ENCODE measurements around the gene AQP6.

Gene AQP6

GRCh38 chr12:49972641-49973360 is at the start of gene AQP6:
Gene AQP6 (plus strand): TSS chr12:49972947. CDS start chr12:49973174, 227 bp downstream.
- Histone ChIP-seq H3K79me2 (ENCODE audit: insufficient read depth, low read length) (no peaks in the 10 kb centered on the region), H2AFZ (ENCODE audit: low read length) (no peak within 1 kb of the TSS), H3K27ac (ENCODE audit: low read depth, low read length, poor library complexity, severe bottlenecking) (no peak within 1 kb of the TSS), H3F3A (ENCODE audit: insufficient read depth, low read length) (no peaks in the 10 kb centered on the region), H3K36me3 (ENCODE audit: insufficient read depth, low read length) (no peaks in the 10 kb centered on the region), H3K4me2 (ENCODE audit: low read length) (no peak within 1 kb of the TSS), H3K9me3 (ENCODE audit: low read length) (no peaks in the 10 kb centered on the region), H3K9me2 (ENCODE audit: low read depth, low read length) (no peaks in the 10 kb centered on the region), H4K20me1 (ENCODE audit: insufficient read depth, low read length) (no peaks in the 10 kb centered on the region), H3K4me3 (ENCODE audit: low read depth, low read length, poor library complexity, severe bottlenecking) (no peak within 1 kb of the TSS), H3K9ac (ENCODE audit: low read length) (no peak within 1 kb of the TSS), H3K27me3 (ENCODE audit: insufficient read depth, low read length) (0 out of 2 replicates have a peak, but pooled peaks cover 3% of the 10 kb centered on the region), H3K4me1 (ENCODE audit: insufficient read depth, low read length, severe bottlenecking) (peaks cover under 1% of the 10 kb centered on the region)
- TF ChIP-seq EZH2 (IDR thresholded peaks at IDR 0.05; ENCODE audit: borderline replicate concordance, low read length) (no peak), CTCF (IDR thresholded peaks at IDR 0.05; ENCODE audit: low read length) (no peak)

- no peak overlapping the region for H3K4me2 ChIP-seq (ENCODE audit: low read length)
- H3F3A ChIP-seq (ENCODE audit: insufficient read depth, low read length): no peaks in the 10 kb centered on the region
- H4K20me1 ChIP-seq (ENCODE audit: insufficient read depth, low read length): no peaks in the 10 kb centered on the region
- no peak overlapping the region for H3K4me3 ChIP-seq (ENCODE audit: low read depth, low read length, poor library complexity, severe bottlenecking)
- peaks cover 3% of the 10 kb centered on the region for H3K27me3 ChIP-seq (ENCODE audit: insufficient read depth, low read length)
- H3K79me2 ChIP-seq (ENCODE audit: insufficient read depth, low read length): no peaks in the 10 kb centered on the region
- H3K9ac ChIP-seq (ENCODE audit: low read length): no peak overlapping the region
- TF ChIP-seq EZH2 (IDR thresholded peaks at IDR 0.05; ENCODE audit: borderline replicate concordance, low read length) (no peak), CTCF (IDR thresholded peaks at IDR 0.05; ENCODE audit: low read length) (no peak)
- H3K9me2 ChIP-seq (ENCODE audit: low read depth, low read length): no peaks in the 10 kb centered on the region
- H3K36me3 ChIP-seq (ENCODE audit: insufficient read depth, low read length): no peaks in the 10 kb centered on the region
- H3K9me3 ChIP-seq (ENCODE audit: low read length): no peaks in the 10 kb centered on the region
- H3K27ac ChIP-seq (ENCODE audit: low read depth, low read length, poor library complexity, severe bottlenecking): no peak overlapping the region
- no peaks in the 10 kb centered on the region for H3K4me1 ChIP-seq (ENCODE audit: insufficient read depth, low read length, severe bottlenecking)
- no peak overlapping the region for H2AFZ ChIP-seq (ENCODE audit: low read length)
Observed at GRCh38 chr12:49923035-49923644, 49.6 kb upstream of the AQP6 start.

GRCh38 chr12:49923880-49924556 is 48.7 kb upstream of the AQP6 start:
- H3K9ac ChIP-seq (ENCODE audit: low read length): no peak overlapping the region
- H3K27ac ChIP-seq (ENCODE audit: low read depth, low read length, poor library complexity, severe bottlenecking): no peak overlapping the region
- no peaks in the 10 kb centered on the region for H3K9me3 ChIP-seq (ENCODE audit: low read length)
- H3K27me3 ChIP-seq (ENCODE audit: insufficient read depth, low read length): peaks cover 3% of the 10 kb centered on the region
- TF ChIP-seq CTCF (IDR thresholded peaks at IDR 0.05; ENCODE audit: low read length): no peak
- TF ChIP-seq EZH2 (IDR thresholded peaks at IDR 0.05; ENCODE audit: borderline replicate concordance, low read length): no peak
- no peak overlapping the region for H3K4me2 ChIP-seq (ENCODE audit: low read length)
- H3K79me2 ChIP-seq (ENCODE audit: insufficient read depth, low read length): no peaks in the 10 kb centered on the region
- H2AFZ ChIP-seq (ENCODE audit: low read length): no peak overlapping the region
- no peaks in the 10 kb centered on the region for H3F3A ChIP-seq (ENCODE audit: insufficient read depth, low read length)
- no peaks in the 10 kb centered on the region for H3K4me1 ChIP-seq (ENCODE audit: insufficient read depth, low read length, severe bottlenecking)
- H3K9me2 ChIP-seq (ENCODE audit: low read depth, low read length): no peaks in the 10 kb centered on the region
- H3K36me3 ChIP-seq (ENCODE audit: insufficient read depth, low read length): no peaks in the 10 kb centered on the region
- no peaks in the 10 kb centered on the region for H4K20me1 ChIP-seq (ENCODE audit: insufficient read depth, low read length)
- no peak overlapping the region for H3K4me3 ChIP-seq (ENCODE audit: low read depth, low read length, poor library complexity, severe bottlenecking)

All from OCI-LY1 (cell line).